Panc1 (cell line): ENCODE measurements around the gene TWNK.

Experiments
- CTCF ChIP-seq: fragments of 450-650 bp; IDR thresholded peaks from 2 replicates; pipeline ENCODE4 v1.5.1; 2017; ENCODE audit warnings: mild to moderate bottlenecking
- POLR2AphosphoS5 ChIP-seq: IDR thresholded peaks from 2 replicates; pipeline ENCODE4 v1.6.1; 2012; ENCODE audit warnings: mild to moderate bottlenecking, low read depth, low read length, moderate library complexity
- REST ChIP-seq, 2 experiments: IDR thresholded peaks; 2 replicates each; pipeline ENCODE4 v1.6.1; 2011 to 2012; ENCODE audit warnings: low read depth in 2 of 2, control low read depth in 1 of 2, low read length in 1 of 2, mild to moderate bottlenecking in 1 of 2, moderate library complexity in 1 of 2; ENCODE audit not compliant: insufficient read depth in 1 of 2

DNA sequence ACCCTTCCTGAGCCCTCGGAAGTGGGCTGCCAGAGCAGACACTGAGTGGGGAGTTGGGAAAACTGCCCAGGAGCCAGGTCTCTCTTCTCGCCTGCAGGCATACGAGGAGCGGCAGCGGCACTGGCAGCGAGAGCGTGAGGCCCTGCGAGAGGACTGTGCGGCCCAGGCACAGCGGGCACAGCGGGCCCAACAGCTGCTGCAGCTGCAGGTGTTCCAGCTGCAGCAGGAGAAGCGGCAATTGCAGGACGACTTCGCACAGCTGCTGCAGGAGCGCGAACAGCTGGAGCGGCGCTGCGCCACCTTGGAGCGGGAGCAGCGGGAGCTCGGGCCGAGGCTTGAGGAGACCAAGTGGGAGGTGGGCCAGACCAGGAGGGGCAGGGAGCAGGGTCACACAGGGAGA, 18.0 kb downstream of the TWNK start:
- TF ChIP-seq CTCF (no peak), REST (IDR thresholded peaks at IDR 0.05; ENCODE audit: insufficient read depth in 1 of 2, low read depth in 2 of 2, low read length in 1 of 2) (no peak), POLR2AphosphoS5 (no peak)
